GDM1 (cell line): ENCODE results near the gene MSX1.
"Not testable (repeated sequence)": the region's sequence is repeated elsewhere in the genome, so short reads cannot be mapped to it uniquely, and the experiment has no call there.

Experiments
- DNase-seq: peaks from one replicate; lab custom pipeline; 2025; lab: John Stamatoyannopoulos, UW

MSX1 gene

GRCh38 chr4:4859325-4859798 is at the start of gene MSX1:
Gene MSX1 (plus strand): TSS chr4:4859665. CDS start chr4:4859900, 235 bp downstream.
- DNase-seq = peak; percentile 84

GRCh38 chr4:4810092-4810774 is 49.2 kb upstream of the MSX1 start:
- no peak for DNase-seq

GRCh38 chr4:4810778-4811177 is 48.7 kb upstream of the MSX1 start:
- DNase-seq = no peak

- DNase-seq = no peak
Measured at GRCh38 chr4:4812145-4812794, 47.2 kb upstream of the MSX1 start.

GRCh38 chr4:4818415-4819212 is 40.9 kb upstream of the MSX1 start:
- no peak for DNase-seq

DNA sequence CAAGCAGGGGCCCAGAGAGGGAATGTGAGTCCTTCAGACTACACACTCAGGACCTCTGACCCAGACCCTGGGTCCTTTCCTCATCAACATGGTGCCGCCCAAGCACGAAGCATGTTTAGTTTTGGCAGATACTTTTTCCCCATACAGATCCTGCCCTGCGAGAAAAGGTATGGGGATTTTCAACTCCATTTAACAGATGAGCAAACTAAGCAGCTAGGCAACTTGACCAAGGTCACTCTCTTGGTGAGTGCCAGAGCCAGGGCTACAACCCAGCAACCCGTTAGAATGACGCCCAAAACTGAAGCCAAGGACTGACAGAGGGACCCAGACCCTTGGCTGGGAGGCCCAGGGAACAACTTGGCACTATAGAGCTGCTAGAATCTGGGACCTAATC is 40.3 kb upstream of the MSX1 start:
- no peak for DNase-seq

DNA sequence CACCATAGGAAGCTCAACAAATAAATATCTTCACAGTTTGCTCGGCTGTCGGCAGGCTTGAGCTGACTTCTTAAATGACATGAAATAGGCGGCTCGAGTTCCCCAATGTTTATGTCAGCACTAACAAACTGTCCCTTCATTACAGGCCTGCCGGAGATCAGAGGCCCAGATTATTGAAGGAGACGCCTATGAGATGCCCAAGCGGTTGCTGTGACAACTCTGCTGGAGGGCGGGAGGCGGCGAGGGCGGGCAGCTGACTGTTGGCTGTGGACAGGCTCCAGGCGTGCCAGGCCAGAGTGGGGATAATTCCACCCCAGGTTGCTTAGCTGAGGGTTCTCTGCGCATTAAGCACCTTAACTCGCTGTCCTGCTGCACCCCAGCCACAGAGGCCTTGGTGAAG is 39.2 kb upstream of the MSX1 start:
- DNase-seq = no peak

DNA sequence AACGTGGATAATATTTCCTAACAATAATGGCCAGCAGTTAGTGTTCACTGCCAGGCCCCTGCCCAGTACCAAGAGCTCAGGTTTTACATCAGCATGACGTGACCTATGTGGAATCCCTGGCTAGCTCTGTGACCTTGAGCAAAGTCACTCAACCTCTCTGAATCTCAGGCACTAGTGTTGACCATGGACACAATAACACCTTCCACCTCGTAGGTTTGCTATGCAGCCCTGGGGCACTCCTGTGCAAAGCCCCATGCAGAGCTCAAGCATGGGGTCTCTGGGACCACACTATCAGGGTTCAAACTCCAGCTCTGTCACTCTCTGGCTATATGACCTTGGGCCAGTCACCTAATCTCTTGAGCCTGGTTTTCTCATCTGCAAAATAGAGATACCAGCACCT is 38.7 kb upstream of the MSX1 start:
- DNase-seq = no peak

- DNase-seq = no peak
Measured at GRCh38 chr4:4821577-4821976, 37.9 kb upstream of the MSX1 start.

GRCh38 chr4:4822286-4822685 is 37.2 kb upstream of the MSX1 start:
- not testable (repeated sequence) for DNase-seq

DNA sequence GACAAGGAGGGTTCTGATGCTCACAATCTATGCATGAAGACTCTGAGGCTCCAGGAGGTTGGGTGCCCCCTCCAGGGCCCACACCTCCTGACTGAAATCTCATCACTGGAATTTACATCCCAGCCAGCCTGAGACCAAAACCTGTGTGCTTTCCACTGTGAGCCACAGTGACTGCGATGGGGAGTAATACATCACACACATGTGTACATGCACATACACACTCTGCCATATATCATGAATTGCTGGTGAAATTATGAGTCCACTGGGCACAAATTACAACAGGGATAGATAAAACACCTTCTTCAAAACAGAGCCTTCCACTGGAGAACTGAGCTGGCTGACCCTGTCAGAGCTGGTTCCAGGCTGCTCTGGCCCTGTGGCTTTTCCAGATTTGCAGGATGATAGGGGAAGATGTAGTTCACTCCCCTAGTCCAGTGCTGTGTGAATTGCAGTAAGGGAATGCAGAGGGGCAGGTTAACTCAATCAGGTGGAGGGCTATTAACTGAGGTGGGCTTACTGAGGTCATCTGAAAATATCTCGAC is 35.8 kb upstream of the MSX1 start:
- no peak for DNase-seq

GRCh38 chr4:4824232-4824631 is 35.2 kb upstream of the MSX1 start:
- DNase-seq = no peak

DNA sequence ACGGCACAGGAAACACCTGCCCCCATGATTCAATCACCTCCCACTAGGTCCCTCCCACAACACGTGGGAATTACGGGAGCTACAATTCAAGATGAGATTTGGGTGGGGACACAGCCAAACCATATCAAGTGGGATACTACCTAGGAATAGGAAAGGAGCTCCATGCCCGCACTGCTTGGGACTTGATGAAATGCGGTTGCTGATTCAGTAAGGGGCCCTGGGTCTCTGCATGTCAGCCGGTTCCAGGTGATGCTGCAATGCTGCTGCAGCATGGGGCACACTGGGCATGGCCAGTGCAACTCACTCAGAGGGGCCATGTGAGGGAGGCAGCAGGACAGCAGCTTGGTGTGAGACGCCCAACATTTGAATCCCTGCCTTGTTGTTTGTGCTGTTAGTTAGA is 34.0 kb upstream of the MSX1 start:
- DNase-seq = no peak

GRCh38 chr4:4829837-4830236 is 29.6 kb upstream of the MSX1 start:
- DNase-seq = no peak

DNA sequence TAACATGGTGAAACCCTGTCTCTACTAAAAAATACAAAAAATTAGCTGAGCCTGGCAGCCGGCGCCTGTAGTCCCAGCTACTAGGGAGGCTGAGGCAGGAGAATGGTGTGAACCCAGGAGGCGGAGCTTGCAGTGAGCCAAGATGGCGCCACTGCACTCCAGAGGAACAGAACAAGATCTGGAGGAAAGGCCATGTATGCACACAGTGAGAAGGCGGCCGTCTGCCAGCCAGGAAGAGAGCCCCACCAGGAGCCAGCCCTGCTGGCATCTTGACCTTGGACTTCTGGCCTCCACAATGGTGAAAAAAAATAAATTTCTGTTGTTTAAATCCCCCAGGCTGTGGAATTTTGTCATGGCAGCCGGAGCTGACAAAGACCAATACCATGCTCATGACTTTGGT is 28.2 kb upstream of the MSX1 start:
- DNase-seq = no peak

DNA sequence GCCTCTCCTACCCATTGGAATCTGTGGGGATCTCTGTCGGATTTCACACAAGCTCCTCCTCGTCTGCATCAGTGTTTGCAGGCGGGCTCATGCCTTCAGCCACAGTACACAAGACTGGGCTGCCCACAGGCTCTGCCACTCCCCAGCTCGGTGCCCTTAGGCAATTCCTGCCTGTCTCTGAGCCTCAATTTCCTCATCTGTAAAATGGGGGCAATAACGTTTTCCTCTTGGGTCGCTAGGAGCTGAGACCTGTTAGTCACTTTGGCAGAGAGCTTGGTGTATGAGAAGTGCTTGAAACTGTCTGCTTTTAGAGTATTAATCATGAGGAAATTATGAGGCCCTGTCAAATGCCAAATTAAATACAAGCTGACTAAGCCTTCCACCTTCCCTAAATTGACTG is 27.6 kb upstream of the MSX1 start:
- no peak for DNase-seq

DNA sequence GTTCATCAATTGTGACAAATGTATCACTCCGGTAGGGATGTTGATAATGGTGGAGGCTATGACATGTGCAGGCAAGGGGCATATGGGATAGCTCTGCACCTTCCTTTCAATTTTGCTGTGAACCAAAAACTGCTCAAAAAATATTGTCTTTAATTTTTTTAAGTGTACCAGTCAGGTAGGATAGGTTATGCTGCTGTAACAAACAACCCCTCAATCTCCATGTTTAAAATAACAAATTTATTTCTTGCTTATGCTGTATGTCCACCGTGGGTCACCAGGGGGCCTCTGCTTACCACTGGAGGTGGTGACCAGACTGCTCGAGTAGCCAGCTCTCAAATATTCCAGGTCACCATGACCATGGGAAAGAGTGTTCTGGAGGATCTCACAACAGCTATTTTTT is 23.4 kb upstream of the MSX1 start:
- no peak for DNase-seq

GRCh38 chr4:4837316-4837715 is 22.1 kb upstream of the MSX1 start:
- no peak for DNase-seq

GRCh38 chr4:4838051-4838935 is 21.2 kb upstream of the MSX1 start:
- DNase-seq = no peak

DNA sequence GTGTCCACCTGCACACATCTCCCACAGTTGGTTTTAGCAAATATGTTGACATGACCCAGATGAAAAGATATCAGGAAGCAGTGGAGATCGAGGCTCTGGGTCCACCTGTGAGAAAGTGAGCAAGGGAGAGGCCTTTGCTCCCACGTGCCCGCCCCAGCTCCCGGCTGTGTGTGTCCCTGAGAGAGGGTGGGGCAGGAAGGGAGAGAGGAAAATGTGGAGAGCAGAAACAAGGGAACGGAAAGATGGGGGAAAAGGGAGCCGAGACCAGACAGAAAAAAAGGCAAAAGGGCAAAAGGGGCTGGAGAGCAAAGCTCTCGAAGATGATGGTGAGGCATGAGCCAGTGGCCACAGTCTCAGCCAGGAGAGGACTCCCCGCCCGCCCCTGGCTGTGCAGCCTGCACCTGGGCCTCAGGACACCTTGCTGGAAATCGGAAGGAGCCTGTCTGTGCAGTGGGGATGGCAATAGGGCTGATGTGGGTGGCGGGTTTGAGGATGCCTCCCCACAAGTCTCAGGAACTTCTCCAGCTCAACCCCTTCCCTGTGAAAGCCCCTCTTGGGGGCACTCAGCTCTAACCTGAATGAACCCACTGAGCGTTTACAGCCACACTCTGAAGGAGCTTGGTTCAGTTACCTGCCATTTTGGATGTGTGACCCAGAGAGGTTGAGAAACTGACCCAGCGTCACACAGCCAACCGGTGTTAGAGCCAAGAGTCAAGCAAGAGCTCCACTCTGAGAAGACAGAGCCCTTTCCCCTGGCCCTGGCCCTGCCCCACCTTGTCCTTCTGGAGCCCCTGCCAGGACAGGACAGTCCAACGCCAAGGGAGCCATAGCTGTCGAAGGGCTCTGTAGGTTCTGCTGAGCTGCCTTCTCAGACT is 20.3 kb upstream of the MSX1 start:
- no peak for DNase-seq

DNA sequence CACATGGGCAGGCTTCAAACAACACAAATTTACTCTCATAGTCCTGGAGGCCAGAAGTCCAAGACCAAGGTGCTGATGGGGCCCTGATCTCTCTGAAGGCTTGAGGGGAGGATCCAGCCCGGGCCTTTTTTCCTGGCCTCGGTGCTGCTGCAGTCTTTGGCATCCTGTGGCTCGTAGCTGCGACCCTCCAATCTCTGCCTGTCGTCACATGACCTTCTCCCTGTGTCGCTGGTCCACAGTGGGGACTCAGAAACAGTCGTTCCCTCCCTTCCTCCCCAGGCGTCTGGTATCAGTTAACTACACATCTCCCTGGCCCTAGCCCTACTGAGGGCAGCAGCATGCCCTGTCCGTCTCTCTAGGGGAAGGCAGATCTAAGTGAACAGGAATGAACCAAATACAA is 19.1 kb upstream of the MSX1 start:
- no peak for DNase-seq
